Activated CD8-positive, alpha-beta memory T cell treated with anti-CD3 and anti-CD28 coated beads for 4 hours (primary cell): ENCODE data around the gene HS2ST1.
"Not testable (repeated sequence)": the region's sequence is repeated elsewhere in the genome, so short reads cannot be mapped to it uniquely, and the experiment has no call there.

Source experiments
- DNase-seq, 2 donors: peaks; one replicate each; pipeline ENCODE4 v3.0.0-alpha.2; 2020; ENCODE audit warnings: low read depth in 2 of 2

HS2ST1 gene

DNA sequence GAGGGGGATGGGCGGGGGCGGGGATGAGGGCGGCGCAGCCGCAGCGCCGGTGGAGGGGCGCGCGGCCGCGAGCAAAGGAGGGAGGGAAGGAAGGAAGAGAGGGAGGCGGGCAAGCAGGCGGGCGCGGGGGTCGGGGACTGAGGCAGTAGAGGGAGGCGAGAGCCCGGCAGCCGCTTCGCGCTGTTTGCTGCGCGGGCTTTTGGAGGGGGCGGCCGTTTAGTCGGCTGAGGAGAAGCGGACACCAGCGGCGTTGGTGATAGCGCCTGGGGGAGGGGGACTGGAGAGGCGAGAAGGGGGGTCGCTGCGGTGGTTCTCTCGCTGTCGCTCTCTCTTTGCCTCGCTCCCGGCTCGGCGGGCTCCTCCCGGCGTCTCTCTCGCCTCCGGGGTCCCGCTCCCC is at the start of gene HS2ST1:
Gene HS2ST1, plus strand, starts transcription at position 35 of the 397 bp plus-strand sequence.
- no peak for DNase-seq

GRCh38 chr1:86865973-86866637 is 48.3 kb upstream of the HS2ST1 start:
- DNase-seq: no peak

DNA sequence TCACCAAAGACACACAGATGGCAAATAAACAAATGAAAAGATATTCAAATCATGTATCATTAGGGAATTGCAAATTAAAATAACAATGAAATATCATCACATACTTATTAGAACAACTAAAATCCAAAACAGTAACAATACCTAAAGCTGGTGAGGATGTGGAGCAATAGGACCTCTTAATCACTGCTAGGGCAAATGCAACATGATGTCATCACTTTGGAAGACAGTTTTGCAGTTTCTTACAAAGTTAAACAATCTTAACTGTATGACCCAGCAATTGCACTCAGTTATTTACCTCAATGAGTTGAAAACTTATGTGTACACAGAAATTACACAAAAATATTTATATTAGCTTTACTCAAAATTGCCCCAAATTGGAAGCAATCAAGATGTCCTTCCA is 47.8 kb upstream of the HS2ST1 start:
- no peak for DNase-seq

- not testable (repeated sequence) for DNase-seq
Observed at GRCh38 chr1:86867278-86867677, 47.2 kb upstream of the HS2ST1 start.

GRCh38 chr1:86868477-86868876 is 46.0 kb upstream of the HS2ST1 start:
- DNase-seq: no peak

DNA sequence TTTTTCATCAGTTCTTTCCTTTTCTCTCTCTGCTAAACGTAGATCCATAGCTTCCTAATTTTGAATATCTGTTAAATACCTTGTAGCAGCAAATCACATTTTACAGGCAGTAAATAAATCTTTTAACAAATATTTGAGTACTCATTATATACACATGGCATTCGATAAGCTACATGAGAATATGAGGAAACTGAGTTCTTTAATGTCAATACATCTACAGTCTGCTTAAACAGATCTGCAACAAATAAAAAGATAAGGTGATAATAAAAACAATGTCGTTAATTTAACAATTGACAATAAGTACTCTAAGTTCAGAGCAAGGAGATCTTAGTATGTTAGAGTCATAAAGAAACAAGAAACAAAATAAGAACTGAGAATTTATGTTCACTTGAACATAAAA is 43.4 kb upstream of the HS2ST1 start:
- DNase-seq: no peak

DNA sequence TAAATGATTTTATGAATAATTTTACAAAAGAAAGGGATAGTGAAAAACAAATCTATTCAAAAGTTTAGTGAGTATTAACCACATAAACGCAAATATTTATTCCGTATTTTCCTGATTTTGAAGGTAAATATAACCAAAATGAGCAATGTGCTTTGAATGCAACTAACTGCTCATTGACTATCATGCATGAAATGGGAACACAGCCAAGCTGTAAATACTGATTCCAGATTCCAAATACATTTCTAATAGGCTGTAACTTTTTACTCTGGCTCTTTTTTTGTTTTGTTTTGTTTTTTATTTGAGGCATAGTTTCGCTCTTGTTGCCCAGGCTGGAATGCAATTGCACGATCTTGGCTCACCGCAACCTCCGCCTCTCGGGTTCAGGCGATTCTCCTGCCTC is 42.3 kb upstream of the HS2ST1 start:
- no peak for DNase-seq

- DNase-seq: no peak
Observed at GRCh38 chr1:86875722-86876121, 38.7 kb upstream of the HS2ST1 start.

GRCh38 chr1:86887479-86888162 is 26.8 kb upstream of the HS2ST1 start:
- no peak for DNase-seq

DNA sequence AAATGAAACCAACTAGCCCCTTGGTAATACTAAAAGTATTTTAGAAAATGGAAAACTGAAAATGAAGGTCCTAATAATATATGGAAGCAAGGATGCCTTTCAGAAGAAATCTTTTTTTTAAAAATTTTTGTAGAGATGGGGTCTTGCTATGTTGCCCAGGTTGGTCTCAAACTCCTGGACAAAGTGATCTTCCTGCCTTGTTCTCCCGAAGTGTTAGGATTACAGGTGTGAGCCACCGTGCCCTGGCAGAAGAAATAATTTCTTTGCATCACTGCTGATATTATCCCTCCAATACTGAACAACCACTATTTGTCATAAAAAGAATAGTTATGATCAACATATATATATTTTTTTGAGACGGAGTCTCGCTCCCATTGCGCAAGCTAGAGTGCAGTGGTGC is 26.1 kb upstream of the HS2ST1 start:
- DNase-seq: no peak

DNA sequence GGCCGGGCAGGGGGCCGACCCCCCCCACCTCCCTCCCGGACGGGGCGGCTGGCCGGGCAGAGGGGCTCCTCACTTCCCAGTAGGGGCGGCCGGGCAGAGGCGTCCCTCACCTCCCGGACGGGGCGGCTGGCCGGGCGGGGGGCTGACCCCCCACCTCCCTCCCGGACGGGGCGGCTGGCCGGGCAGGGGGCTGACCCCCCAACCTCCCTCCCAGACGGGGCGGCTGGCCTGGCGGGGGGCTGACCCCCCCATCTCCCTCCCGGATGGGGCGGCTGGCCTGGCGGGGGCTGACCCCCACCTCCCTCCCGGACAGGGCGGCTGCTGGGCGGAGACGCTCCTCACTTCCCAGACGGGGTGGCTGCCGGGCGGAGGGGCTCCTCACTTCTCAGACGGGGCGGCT is 15.0 kb upstream of the HS2ST1 start:
- DNase-seq: not testable (repeated sequence)

GRCh38 chr1:86905875-86906274 is 8.6 kb upstream of the HS2ST1 start:
- no peak for DNase-seq

- DNase-seq: no peak
Observed at GRCh38 chr1:86906419-86906818, 8.0 kb upstream of the HS2ST1 start.

- DNase-seq: no peak
Observed at GRCh38 chr1:86912281-86912900, 2.0 kb upstream of the HS2ST1 start.

DNA sequence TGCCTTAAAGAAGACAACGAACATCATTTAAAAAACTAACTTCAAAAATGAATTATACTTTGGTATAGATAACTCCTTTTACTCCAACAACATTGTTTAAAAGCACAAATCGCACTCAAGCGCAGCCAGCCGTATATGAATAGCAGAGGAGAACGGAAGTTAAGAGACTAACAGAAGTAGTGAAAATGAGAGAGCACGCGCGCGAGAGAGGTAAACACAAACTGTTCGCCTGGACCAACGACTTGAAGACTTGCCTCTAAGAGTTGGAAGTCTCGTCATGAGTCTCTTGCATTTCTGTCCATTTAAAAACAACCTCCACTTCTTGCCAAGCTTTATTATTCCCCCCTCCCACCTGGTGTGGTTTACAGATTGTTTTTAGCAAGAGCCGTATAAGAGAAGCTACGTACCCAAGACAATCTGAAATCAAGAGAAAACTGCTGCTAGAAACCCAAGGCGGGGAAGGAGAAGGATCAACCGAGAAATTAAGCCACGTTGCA is 988 bp upstream of the HS2ST1 start:
- peak in 1 of 2 donors; percentile 12 for DNase-seq

- peak; percentile 98 for DNase-seq
Observed at GRCh38 chr1:86913896-86914600, 387 bp upstream of the HS2ST1 start, which contains the start of gene SELENOF. TSS of gene SELENOF (minus strand) at chr1:86914126. CDS start at chr1:86914111, 15 bp downstream.

GRCh38 chr1:86914998-86915736 is 732 bp downstream of the HS2ST1 start:
- DNase-seq: peak; percentile 6 to 14

DNA sequence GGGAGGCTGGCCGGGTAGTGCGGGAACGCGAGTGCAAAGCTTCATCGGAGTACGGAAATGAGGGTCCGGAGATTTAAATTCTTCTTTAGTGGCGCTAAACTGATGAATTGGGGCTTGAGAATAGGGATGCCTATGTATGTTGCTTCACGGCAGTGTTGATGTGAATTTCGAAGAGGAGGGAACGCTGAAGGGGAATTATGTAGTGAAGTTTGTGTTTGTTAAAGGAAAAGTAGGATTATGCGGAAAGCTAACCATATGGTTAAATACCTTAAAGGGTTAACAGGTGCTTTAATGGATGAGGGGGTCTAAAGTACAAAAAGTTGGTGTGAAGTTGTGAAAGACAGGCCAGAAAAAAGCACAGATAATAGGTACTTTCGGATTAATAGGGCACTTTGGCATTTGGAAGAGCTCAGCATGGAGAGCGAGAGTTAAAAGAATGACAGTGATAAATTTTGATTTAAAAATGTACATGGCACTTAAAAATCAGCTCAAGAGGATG is 1.4 kb downstream of the HS2ST1 start:
- DNase-seq: no peak

GRCh38 chr1:86916752-86917151 is 2.3 kb downstream of the HS2ST1 start:
- DNase-seq: no peak

DNA sequence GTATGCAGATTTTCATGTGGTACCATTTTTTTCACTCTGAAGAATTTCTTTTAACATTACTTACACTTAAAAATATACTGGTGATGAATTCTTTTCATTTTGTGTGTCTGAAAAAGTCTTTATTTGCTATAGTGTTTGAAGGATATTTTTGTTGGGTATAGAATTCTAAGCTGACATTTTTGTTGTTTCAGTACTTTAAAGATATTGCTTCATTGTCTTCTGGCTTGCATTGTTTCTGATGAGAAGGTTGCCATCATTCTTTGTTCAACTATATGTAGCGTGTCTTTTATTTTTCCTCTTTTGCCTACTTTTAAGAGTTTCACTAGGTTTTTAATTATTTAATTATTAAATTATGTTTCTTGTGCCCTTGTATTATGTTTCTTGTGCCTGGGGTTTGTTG is 8.0 kb downstream of the HS2ST1 start:
- DNase-seq: no peak

- no peak for DNase-seq
Observed at GRCh38 chr1:86924324-86924960, 10.0 kb downstream of the HS2ST1 start.
